OCI-LY7 (cell line): ENCODE results near the gene KIAA1549. TPM values are rescaled to one million over a fixed set of nuclear protein-coding genes. Genes with fewer than 3 reads are reported as not detected.

Experiments
- Bru-seq: library from RNA; stranded (reverse); fragments of 400-500 nt; gene quantifications from one replicate; lab custom pipeline; 2021; lab: Mats Ljungman, UMichigan
- BruChase-seq, 2 experiments: library from RNA; stranded (reverse); fragments of 400-500 nt; gene quantifications; one replicate each; lab custom pipeline; 2021; lab: Mats Ljungman, UMichigan
- BruUV-seq: library from RNA; stranded (reverse); fragments of 400-500 nt; replicated peaks from 2 replicates; lab custom pipeline; 2021; lab: Mats Ljungman, UMichigan
- CTCF ChIA-PET: fragments of 300-600 bp; sonication (Branson Sonifier 250); formaldehyde crosslinking; loops from one replicate; lab custom pipeline; 2022; ENCODE audit warnings: antibody characterized with exemption; ENCODE audit not compliant: unreplicated experiment; lab: Charles Lee
- POLR2A ChIA-PET: fragments of 300-600 bp; sonication (Branson Sonifier 250); formaldehyde crosslinking; loops from one replicate; lab custom pipeline; 2022; ENCODE audit warnings: antibody characterized with exemption; lab: Charles Lee
- DNase-seq: peaks from one replicate; pipeline ENCODE4 v3.0.0-alpha.2; 2015; ENCODE audit warnings: low spot score
- H2AFZ ChIP-seq: fragments of 200-600 bp; sonication (generic), shearing (Covaris generic); 2 replicates; pipeline ENCODE4 v1.6.1; 2014; ENCODE audit warnings: mild to moderate bottlenecking, antibody characterized with exemption, low read length, moderate library complexity
- H3K27ac ChIP-seq: fragments of 200-600 bp; sonication (generic); 2 replicates; pipeline ENCODE4 v1.5.1; 2014; ENCODE audit warnings: mixed run types, low read depth, mild to moderate bottlenecking, moderate library complexity, low read length, inconsistent platforms; ENCODE audit not compliant: poor library complexity, severe bottlenecking
- H3K36me3 ChIP-seq: fragments of 200-600 bp; sonication (generic); 2 replicates; pipeline ENCODE4 v1.6.1; 2014; ENCODE audit warnings: mild to moderate bottlenecking, antibody characterized with exemption, low read length, moderate library complexity, mixed read lengths; ENCODE audit not compliant: insufficient read depth
- H3K4me1 ChIP-seq: fragments of 200-600 bp; sonication (generic); 2 replicates; pipeline ENCODE4 v1.5.1; 2014; ENCODE audit warnings: mild to moderate bottlenecking, low read length; ENCODE audit not compliant: insufficient read depth, poor library complexity, severe bottlenecking
- H3K4me2 ChIP-seq: fragments of 200-600 bp; sonication (generic); 2 replicates; pipeline ENCODE4 v1.6.1; 2014; ENCODE audit warnings: mild to moderate bottlenecking, low read length
- H3K4me3 ChIP-seq: fragments of 200-600 bp; sonication (generic); 2 replicates; pipeline ENCODE4 v1.5.1; 2014; ENCODE audit warnings: mild to moderate bottlenecking, low read depth, low read length; ENCODE audit not compliant: poor library complexity, severe bottlenecking
- H3K79me2 ChIP-seq: fragments of 200-600 bp; sonication (generic); 2 replicates; pipeline ENCODE4 v1.6.1; 2016; ENCODE audit warnings: low read depth, mild to moderate bottlenecking, low read length, moderate library complexity, mixed read lengths; ENCODE audit not compliant: insufficient read depth
- H3K9me2 ChIP-seq: fragments of 200-600 bp; sonication (generic); 2 replicates; pipeline ENCODE4 v1.6.1; 2016; ENCODE audit warnings: mild to moderate bottlenecking, low read length, mixed read lengths; ENCODE audit not compliant: insufficient read depth
- H3K9me3 ChIP-seq: fragments of 200-600 bp; sonication (generic); 2 replicates; pipeline ENCODE4 v1.6.1; 2014; ENCODE audit warnings: mild to moderate bottlenecking, mixed run types, low read length, mixed read lengths
- H4K20me1 ChIP-seq: fragments of 200-600 bp; sonication (generic); 2 replicates; pipeline ENCODE4 v1.6.1; 2014; ENCODE audit warnings: mild to moderate bottlenecking, antibody characterized with exemption, low read length, moderate library complexity, mixed read lengths; ENCODE audit not compliant: insufficient read depth
- EZH2phosphoT487 ChIP-seq: fragments of 200-600 bp; sonication (generic); IDR thresholded peaks from 2 replicates; pipeline ENCODE4 v1.6.1; 2018; ENCODE audit warnings: low read depth, borderline replicate concordance, mild to moderate bottlenecking, mixed run types, antibody characterized with exemption, low read length, moderate library complexity, mixed read lengths
- intact Hi-C: fragments of 100-400 bp; cut with micrococcal nuclease; formaldehyde crosslinking; loops from one replicate; pipeline ENCODE4 v1.10.0; 2022; ENCODE audit not compliant: unreplicated experiment
- long read RNA-seq: library from polyadenylated mRNA; stranded (forward); transcript quantifications from one replicate; pipeline ENCODE4 v2.0.0, GENCODE V29; 2022
- total RNA-seq, 2 experiments: library from RNA; depleted of rRNA in 1 of 2; stranded (reverse); fragments of >200 nt in 1 of 2; shearing (Covaris generic) in 1 of 2; gene quantifications; 2 replicates each; pipeline ENCODE4 v1.2.3, GENCODE V29; 2014 to 2022
- TF ChIP-seq, protein P1 (sequence below): fragments of 200-600 bp; sonication (generic); conservative IDR thresholded peaks from 2 replicates; pipeline ENCODE4 v1.5.1; 2014; ENCODE audit warnings: mild to moderate bottlenecking, antibody characterized with exemption, low read length, moderate library complexity, mixed read lengths

Gene KIAA1549
- total RNA-seq (2014; rRNA removed; shearing (Covaris generic)) (0.03 TPM in 1 of 2 replicates, not detected in the other), total RNA-seq (2022) (2.1 and 3.0 TPM in 2 replicates), Bru-seq, nascent RNA (percentile 33 among the genes with signal in this experiment), BruChase-seq, experiment 1, labeled RNA remaining after a 6-hour chase (percentile 40 among the genes with signal in this experiment), BruChase-seq, experiment 2, labeled RNA remaining after a 2-hour chase (percentile 35 among the genes with signal in this experiment)
- long read RNA-seq, partial matches to known transcripts, result 1 of 1 reads
- long read RNA-seq, other reads (novel, unspliced or antisense), result 0 of 1 reads

DNA sequence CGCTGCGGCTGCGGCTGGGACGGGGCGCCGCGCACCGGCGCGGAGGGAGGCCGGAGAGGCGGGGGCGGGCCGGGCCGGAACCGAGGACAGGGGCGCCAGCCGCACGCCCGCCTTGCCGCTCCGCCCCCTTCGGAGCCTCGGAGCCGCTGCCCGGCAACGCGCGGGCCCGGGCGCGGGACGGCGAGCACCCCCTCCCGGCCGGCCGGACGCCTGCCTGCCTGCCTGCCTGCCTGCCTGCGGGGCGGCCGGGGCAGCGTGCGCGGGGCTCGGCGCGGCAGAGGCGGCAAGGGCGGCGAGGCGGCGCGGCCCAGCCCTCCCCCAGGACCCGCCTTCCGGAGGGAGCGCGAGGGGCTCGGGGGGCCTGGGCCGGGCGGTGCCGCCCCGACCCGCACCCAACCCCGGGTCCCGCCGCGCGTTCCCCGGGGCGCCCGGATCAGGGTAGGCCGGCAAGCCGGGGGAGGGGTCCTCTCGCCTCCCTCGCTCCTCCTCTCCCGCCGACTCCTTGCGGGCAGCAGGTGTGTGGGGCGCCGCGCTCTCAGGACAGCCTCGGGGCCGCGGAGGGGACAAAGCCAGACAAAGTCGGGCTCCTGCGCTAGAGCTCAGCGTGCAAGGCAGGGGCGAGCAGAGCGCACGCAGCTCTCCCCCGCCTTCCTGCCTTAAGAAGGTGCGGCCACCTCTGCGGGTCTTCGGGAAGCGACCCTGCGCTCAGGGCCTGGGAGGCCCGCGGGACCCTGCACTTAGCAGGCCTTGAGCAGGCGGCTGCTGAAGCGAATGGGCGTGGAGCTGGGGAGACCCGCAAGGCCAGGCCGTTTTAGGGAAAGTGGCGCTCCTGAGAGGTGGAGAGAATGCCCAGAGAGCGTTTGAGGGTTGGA lies at the start of gene KIAA1549:
Gene KIAA1549 (minus strand): TSS at position 58 of the 872 bp plus-strand sequence. CDS start 120 bp downstream, outside the sequence.
- Histone ChIP-seq H3K9me3 (no peaks in the 10 kb centered on the region), H2AFZ (no peak within 1 kb of the TSS), H3K79me2 (no peaks in the 10 kb centered on the region), H3K4me1 (no peaks in the 10 kb centered on the region), H3K27ac (no peak within 1 kb of the TSS), H4K20me1 (no peaks in the 10 kb centered on the region), H3K9me2 (no peaks in the 10 kb centered on the region), H3K4me3 (no peak within 1 kb of the TSS), H3K4me2 (peak within 1 kb of the TSS; percentile 50; the same call in 1 of the 2 replicates), H3K36me3 (no peaks in the 10 kb centered on the region)
- ChIA-PET POLR2A (interaction anchor here (0.6 kb wide), 1 partner anchor 508 kb away, joined by 4 read pairs; no protein-coding TSS in a partner anchor), CTCF (no interaction called here)
- no TSS peak for BruUV-seq
- peak; percentile 15 for DNase-seq
- intact Hi-C loops, result no loop called here
- TF ChIP-seq EZH2phosphoT487, result no peak
- TF ChIP-seq, protein P1, sequence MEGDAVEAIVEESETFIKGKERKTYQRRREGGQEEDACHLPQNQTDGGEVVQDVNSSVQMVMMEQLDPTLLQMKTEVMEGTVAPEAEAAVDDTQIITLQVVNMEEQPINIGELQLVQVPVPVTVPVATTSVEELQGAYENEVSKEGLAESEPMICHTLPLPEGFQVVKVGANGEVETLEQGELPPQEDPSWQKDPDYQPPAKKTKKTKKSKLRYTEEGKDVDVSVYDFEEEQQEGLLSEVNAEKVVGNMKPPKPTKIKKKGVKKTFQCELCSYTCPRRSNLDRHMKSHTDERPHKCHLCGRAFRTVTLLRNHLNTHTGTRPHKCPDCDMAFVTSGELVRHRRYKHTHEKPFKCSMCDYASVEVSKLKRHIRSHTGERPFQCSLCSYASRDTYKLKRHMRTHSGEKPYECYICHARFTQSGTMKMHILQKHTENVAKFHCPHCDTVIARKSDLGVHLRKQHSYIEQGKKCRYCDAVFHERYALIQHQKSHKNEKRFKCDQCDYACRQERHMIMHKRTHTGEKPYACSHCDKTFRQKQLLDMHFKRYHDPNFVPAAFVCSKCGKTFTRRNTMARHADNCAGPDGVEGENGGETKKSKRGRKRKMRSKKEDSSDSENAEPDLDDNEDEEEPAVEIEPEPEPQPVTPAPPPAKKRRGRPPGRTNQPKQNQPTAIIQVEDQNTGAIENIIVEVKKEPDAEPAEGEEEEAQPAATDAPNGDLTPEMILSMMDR, result no peak

DNA sequence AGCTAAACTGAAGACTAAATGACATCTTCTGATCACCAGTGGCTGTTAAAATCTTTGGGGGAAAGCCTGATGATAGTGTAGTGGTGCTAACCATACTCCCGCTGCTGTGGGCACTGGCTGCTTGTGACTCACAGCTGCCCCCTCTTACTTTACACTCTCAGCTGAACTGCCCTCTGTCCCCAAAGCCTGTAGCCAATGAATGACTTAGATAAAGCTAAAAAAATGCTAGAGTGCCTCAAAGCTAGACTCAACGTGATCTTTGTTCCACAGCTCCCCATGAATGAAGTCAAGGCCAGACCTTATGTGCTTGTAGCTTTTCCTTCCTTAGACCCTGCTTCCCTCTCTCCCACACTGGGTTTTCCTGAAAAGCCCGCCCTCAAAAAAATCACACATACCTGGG lies 48.2 kb upstream of the KIAA1549 start:
- Histone ChIP-seq H3K4me2 (no peak overlapping the region), H3K27ac (no peak overlapping the region), H3K36me3 (no peaks in the 10 kb centered on the region), H3K4me3 (no peak overlapping the region), H3K9me3 (no peaks in the 10 kb centered on the region), H3K9me2 (no peaks in the 10 kb centered on the region), H2AFZ (no peak overlapping the region), H3K79me2 (no peaks in the 10 kb centered on the region), H4K20me1 (no peaks in the 10 kb centered on the region), H3K4me1 (no peaks in the 10 kb centered on the region)
- no peak for TF ChIP-seq EZH2phosphoT487
- TF ChIP-seq, protein P1, result no peak
- intact Hi-C loops, result no loop called here
- DNase-seq, result no peak
- CTCF ChIA-PET, result interaction anchor here (1.0 kb wide), 1 partner anchor 31 kb away, joined by 3 read pairs; no protein-coding TSS in a partner anchor
- POLR2A ChIA-PET, result interaction anchor here (0.6 kb wide), 1 partner anchor 598 kb away, joined by 3 read pairs; no protein-coding TSS in a partner anchor
- no TSS peak for BruUV-seq
